Thyroid gland (tissue), 4 donors: Measurements from ENCODE around the gene GRM8. TPM values are rescaled to one million over a fixed set of nuclear protein-coding genes. Genes with fewer than 3 reads are reported as not detected.

Experiments used
- DNase-seq, 2 donors: peaks; one replicate each; pipeline ENCODE4 v3.0.0-alpha.2; 2019
- H3K27ac ChIP-seq, 3 donors: fragments of 200-600 bp; sonication (generic); 1 replicate in 2 of 3; 2 replicates in 1 of 3; pipeline ENCODE4 v1.5.1; 2016 to 2019; ENCODE audit warnings: mild to moderate bottlenecking in 1 of 3, moderate library complexity in 1 of 3
- H3K27me3 ChIP-seq: fragments of 200-600 bp; sonication (generic); one replicate; pipeline ENCODE4 v1.5.1; 2019
- H3K36me3 ChIP-seq, 2 donors: fragments of 200-600 bp; sonication (generic); one replicate each; pipeline ENCODE4 v1.5.1; 2016 to 2019
- H3K4me1 ChIP-seq, 2 donors: fragments of 200-600 bp; sonication (generic); one replicate each; pipeline ENCODE4 v1.5.1; 2017 to 2019
- H3K4me3 ChIP-seq, 3 donors: fragments of 200-600 bp; sonication (generic); replicated peaks in 1 of 3; 1 replicate in 2 of 3; 2 replicates in 1 of 3; pipeline ENCODE4 v1.5.1; 2016; ENCODE audit warnings: mild to moderate bottlenecking in 1 of 3
- H3K9me3 ChIP-seq: fragments of 200-600 bp; sonication (generic); one replicate; pipeline ENCODE4 v1.5.1; 2017
- POLR2A ChIP-seq, 2 donors: fragments of 450-650 bp; IDR thresholded peaks; one replicate each; pipeline ENCODE4 v1.6.1; 2017; ENCODE audit warnings: antibody characterized with exemption in 2 of 2, mild to moderate bottlenecking in 2 of 2, moderate library complexity in 1 of 2
- WGBS, 2 donors: methylation state at CpG; one replicate each; pipeline ENCODE4 v1.1.5; 2017; 5-methylcytosine and 5-hydroxymethylcytosine counted together
- intact Hi-C: fragments of 100-400 bp; cut with DNase I; formaldehyde crosslinking; loops from one replicate; pipeline ENCODE4 v1.15.1; 2023
- total RNA-seq, 4 donors: library from RNA; depleted of rRNA; stranded (reverse); fragments of >200 nt; gene quantifications; one replicate each; pipeline ENCODE4 v1.2.3, GENCODE V29; 2016
- TF ChIP-seq, protein P1 (sequence below), 6 experiments: fragments of 200-600 bp in 3 of 6; fragments of 450-650 bp in 3 of 6; sonication (generic) in 3 of 6; IDR thresholded peaks; one replicate each; pipeline ENCODE4 v1.5.1; 2016 to 2019; ENCODE audit warnings: antibody characterized with exemption in 6 of 6, mild to moderate bottlenecking in 2 of 6, inconsistent platforms in 1 of 6, moderate library complexity in 1 of 6

Gene GRM8
- total RNA-seq, 4 donors from 2014 or later = 0.54 to 9.5 (median 4.8) TPM

DNA sequence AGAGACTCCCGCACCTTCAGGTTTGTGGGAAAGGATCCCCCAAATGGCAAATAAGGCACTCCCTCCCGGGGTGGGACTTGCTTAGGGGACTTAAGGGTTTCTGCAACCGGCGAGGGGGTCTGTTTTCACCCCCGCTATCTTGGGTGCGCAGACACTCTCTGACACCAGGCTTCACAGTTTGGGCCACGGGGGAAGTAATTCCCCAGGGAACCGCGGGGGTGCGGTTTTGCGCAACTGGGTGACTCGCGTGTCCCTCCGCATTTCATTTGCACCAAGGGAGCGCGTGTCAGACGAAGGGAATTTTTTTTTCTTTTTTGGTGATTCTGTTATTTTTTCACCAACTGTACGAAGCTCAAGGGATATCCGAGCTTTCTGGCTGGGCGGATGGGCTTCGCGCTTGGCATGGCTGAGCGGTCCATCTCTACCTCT lies 1.7 kb downstream of the GRM8 start:
- WGBS, 2 donors = 2 to 8% methylated on average over 23 of the region's 23 CpGs
- Histone ChIP-seq H3K36me3 (no peaks in the 10 kb centered on the region), H3K4me1 (peaks cover 6 to 21% of the 10 kb centered on the region in 2 donors), H3K27ac (no peak overlapping the region), H3K27me3 (no peaks in the 10 kb centered on the region), H3K4me3 (peak overlapping the region in 1 of 3 donors; percentile 55), H3K9me3 (no peaks in the 10 kb centered on the region)
- peak; percentile 8 to 12 for DNase-seq
- TF ChIP-seq, protein P1, sequence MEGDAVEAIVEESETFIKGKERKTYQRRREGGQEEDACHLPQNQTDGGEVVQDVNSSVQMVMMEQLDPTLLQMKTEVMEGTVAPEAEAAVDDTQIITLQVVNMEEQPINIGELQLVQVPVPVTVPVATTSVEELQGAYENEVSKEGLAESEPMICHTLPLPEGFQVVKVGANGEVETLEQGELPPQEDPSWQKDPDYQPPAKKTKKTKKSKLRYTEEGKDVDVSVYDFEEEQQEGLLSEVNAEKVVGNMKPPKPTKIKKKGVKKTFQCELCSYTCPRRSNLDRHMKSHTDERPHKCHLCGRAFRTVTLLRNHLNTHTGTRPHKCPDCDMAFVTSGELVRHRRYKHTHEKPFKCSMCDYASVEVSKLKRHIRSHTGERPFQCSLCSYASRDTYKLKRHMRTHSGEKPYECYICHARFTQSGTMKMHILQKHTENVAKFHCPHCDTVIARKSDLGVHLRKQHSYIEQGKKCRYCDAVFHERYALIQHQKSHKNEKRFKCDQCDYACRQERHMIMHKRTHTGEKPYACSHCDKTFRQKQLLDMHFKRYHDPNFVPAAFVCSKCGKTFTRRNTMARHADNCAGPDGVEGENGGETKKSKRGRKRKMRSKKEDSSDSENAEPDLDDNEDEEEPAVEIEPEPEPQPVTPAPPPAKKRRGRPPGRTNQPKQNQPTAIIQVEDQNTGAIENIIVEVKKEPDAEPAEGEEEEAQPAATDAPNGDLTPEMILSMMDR (IDR thresholded peaks at IDR 0.05) = no peak
- no peak for TF ChIP-seq POLR2A (IDR thresholded peaks at IDR 0.05)
- intact Hi-C loops = loop anchor here (10.0 kb wide), 1 partner anchor 446 kb away; no protein-coding TSS in a partner anchor

DNA sequence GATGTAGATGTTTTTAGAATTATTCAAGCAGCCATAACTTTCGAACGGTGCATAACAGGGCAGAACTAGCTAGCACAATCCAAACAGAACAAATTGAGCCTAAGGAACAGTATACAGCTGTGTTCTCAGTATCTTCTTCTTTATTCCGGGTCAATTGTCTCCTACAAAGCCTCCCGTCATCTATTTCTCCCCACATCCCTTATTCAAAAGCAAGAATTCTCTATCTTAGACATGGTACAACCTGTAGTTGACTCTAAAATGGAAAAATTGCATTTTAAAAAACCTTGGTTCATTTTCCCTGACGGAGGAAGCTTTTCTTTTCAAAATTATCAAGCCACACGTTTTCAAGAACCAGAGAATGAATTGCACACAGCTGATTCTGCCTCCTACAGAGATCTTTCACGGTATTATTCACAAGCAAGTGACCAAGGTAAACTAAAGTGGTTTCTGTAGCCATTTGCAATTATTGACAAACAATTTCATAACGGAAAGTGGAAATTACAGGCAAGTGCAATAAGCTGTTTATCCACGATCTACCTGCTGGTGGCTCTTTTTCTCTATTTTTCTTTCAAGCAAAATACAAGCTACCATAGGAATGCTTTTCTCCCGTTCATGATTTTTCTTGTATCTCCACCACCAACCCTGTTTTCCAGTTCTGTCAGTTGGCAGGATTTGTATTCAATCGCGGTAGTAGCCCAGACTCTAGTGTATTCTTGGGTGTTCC lies 2.3 kb downstream of the GRM8 start:
- intact Hi-C loops = loop anchor here (10.0 kb wide), 1 partner anchor 446 kb away; no protein-coding TSS in a partner anchor
- DNase-seq = no peak
- H3K36me3 ChIP-seq = no peaks in the 10 kb centered on the region
- H3K4me1 ChIP-seq = peaks cover 6 to 21% of the 10 kb centered on the region in 2 donors
- H3K9me3 ChIP-seq = no peaks in the 10 kb centered on the region
- TF ChIP-seq POLR2A (IDR thresholded peaks at IDR 0.05) = no peak
- TF ChIP-seq, protein P1 (IDR thresholded peaks at IDR 0.05) = no peak
- WGBS, 2 donors = 15 to 22% methylated on average over 12 of the region's 12 CpGs
- no peaks in the 10 kb centered on the region for H3K27me3 ChIP-seq
- H3K4me3 ChIP-seq = no peak overlapping the region
- no peak overlapping the region for H3K27ac ChIP-seq

DNA sequence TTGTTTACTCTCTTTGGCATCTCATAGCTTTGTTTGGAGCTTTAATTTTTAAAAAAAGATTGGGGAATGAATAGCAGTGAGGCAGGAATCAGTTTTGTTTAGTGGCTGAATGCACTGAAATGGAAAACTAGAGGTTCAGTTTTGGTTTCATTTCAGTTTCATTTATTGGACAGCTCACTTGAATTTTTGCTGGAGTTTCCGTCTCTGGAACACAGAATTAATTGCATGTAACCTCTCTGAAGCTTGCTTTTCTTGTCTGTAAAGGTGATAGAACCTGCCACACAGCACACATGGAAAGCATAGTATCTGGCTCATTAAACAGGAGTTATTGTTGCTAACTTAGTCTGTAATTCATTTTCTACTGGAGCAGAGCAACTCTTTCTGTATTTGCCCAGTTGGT lies 7.1 kb downstream of the GRM8 start:
- Histone ChIP-seq H3K36me3 (no peaks in the 10 kb centered on the region), H3K4me1 (peaks cover 0 to 3% of the 10 kb centered on the region in 2 donors), H3K27me3 (no peaks in the 10 kb centered on the region), H3K27ac (no peak overlapping the region), H3K9me3 (no peaks in the 10 kb centered on the region), H3K4me3 (no peak overlapping the region)
- TF ChIP-seq, protein P1 (IDR thresholded peaks at IDR 0.05) = no peak
- TF ChIP-seq POLR2A (IDR thresholded peaks at IDR 0.05) = no peak
- DNase-seq = no peak
- 19 to 39% methylated on average over 1 of the region's 1 CpG for WGBS, 2 donors
- intact Hi-C loops = no loop called here

DNA sequence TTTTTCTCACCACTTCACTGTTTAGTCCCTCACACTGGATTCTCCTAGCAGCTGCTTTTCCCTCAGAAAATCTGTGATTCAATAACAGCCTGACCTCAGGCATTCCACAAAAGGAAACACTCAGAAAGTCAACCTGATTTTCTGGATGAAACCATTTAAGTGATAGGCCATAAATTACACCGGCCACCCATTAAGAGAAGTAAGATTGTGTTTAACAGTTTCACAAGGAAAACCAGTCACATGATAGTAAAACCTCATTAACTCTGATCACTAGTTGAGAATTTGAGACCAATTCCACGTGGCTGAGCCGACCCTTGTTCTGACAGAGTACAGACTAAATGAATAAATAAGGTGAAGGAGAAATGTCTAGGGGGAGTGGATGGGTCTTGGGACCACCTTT lies 7.7 kb downstream of the GRM8 start:
- intact Hi-C loops = no loop called here
- no peak for DNase-seq
- Histone ChIP-seq H3K9me3 (no peaks in the 10 kb centered on the region), H3K4me1 (no peaks in the 10 kb centered on the region), H3K27ac (no peak overlapping the region), H3K27me3 (no peaks in the 10 kb centered on the region), H3K4me3 (no peak overlapping the region), H3K36me3 (no peaks in the 10 kb centered on the region)
- no peak for TF ChIP-seq POLR2A (IDR thresholded peaks at IDR 0.05)
- TF ChIP-seq, protein P1 (IDR thresholded peaks at IDR 0.05) = no peak
- WGBS, 2 donors = 80 to 86% methylated on average over 3 of the region's 3 CpGs

DNA sequence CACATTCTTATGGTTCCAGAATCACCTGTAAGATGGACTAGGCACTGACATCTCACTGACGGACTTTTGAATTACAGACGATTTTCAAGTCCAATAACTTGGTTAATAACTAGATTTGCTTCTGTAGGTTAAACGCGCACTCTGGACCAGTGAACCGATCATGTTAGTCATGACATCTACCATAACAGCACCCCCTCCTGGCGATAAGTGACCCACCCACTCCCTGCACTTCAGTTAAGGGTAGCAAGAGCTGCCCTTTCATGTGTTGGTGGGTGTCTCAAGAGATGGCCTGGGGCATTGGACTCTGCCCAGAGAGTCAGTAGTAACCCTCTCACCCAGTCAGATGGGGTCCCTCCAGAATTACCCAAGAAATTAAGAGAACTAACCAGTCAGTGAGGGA lies 12.9 kb downstream of the GRM8 start:
- Histone ChIP-seq H3K36me3 (no peaks in the 10 kb centered on the region), H3K27me3 (no peaks in the 10 kb centered on the region), H3K4me3 (no peak overlapping the region), H3K27ac (no peak overlapping the region), H3K4me1 (no peaks in the 10 kb centered on the region), H3K9me3 (no peaks in the 10 kb centered on the region)
- TF ChIP-seq, protein P1 (IDR thresholded peaks at IDR 0.05) = no peak
- TF ChIP-seq POLR2A (IDR thresholded peaks at IDR 0.05) = no peak
- DNase-seq = no peak
- WGBS, 2 donors = 70 to 71% methylated on average over 6 of the region's 6 CpGs
- intact Hi-C loops = no loop called here
